Measurements from ENCODE around the gene RAD9A.
"Not testable (repeated sequence)": the region's sequence is repeated elsewhere in the genome, so short reads cannot be mapped to it uniquely, and the experiment has no call there.

DNA sequence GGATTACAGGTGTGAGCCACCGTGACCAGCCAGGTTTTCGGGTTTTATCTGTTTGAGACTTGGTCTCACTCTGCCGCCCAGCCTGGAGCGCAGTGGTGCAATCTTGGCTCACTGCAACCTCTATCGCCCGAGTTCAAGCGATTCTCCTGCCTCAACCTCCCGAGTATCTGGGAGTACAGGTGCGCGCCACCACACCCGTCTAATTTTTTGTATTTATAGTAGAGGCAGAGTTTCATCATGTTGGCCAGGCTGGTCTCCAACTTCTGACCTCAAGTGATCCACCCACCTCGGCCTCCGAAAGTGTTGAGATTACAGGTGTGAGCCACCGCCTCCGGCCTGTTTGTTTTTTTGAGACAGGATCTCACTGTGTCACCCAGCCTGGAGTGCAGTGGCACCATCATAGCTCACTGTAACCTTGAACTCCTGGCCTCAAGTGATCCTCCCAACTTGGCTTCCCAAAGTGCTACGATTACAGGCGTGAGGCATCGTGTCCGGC is 35.6 kb downstream of the RAD9A start:
- TF ChIP-seq CTCF (IDR thresholded peaks at IDR 0.05); ZFX (IDR thresholded peaks at IDR 0.05; ENCODE audit: borderline replicate concordance): not testable (repeated sequence)

Measured in 22Rv1 (cell line).